Endometrial microvascular endothelial cells (primary cell): ENCODE measurements around the gene PARD3. TPM values are rescaled to one million over a fixed set of nuclear protein-coding genes. Genes with fewer than 3 reads are reported as not detected.
"Not testable (repeated sequence)": the region's sequence is repeated elsewhere in the genome, so short reads cannot be mapped to it uniquely, and the experiment has no call there.

Experiments
- in situ Hi-C: cut with HindIII; loops from 2 replicates; pipeline ENCODE4 v1.10.0; 2017; ENCODE audit warnings: low sequenced_read_pairs, low pct_unique_long_range_greater_than_20kb; ENCODE audit errors: inconsistent ontology term
- total RNA-seq: library from RNA; depleted of rRNA; stranded (reverse); fragments of >200 nt; gene quantifications from one replicate; pipeline ENCODE4 v1.2.3, GENCODE V29; 2015; ENCODE audit errors: inconsistent ontology term

The PARD3 gene
- total RNA-seq, 1 donor from 2014 or later, result 21.5 TPM

- in situ Hi-C loops, result no loop called here
Observed at GRCh38 chr10:34389801-34390200, 425.3 kb downstream of the PARD3 start.

- in situ Hi-C loops, result no loop called here
Observed at GRCh38 chr10:34386921-34387320, 428.2 kb downstream of the PARD3 start.

GRCh38 chr10:34384372-34384771 lies 430.7 kb downstream of the PARD3 start:
- in situ Hi-C loops, result no loop called here

GRCh38 chr10:34382626-34383025 lies 432.5 kb downstream of the PARD3 start:
- in situ Hi-C loops, result no loop called here

GRCh38 chr10:34380856-34381255 lies 434.2 kb downstream of the PARD3 start:
- in situ Hi-C loops, result no loop called here

GRCh38 chr10:34378297-34378696 lies 436.8 kb downstream of the PARD3 start:
- in situ Hi-C loops, result no loop called here

- in situ Hi-C loops, result no loop called here
Observed at GRCh38 chr10:34377833-34378232, 437.3 kb downstream of the PARD3 start.

- in situ Hi-C loops, result no loop called here
Observed at GRCh38 chr10:34374356-34375045, 440.6 kb downstream of the PARD3 start.

GRCh38 chr10:34373211-34373610 lies 441.9 kb downstream of the PARD3 start:
- in situ Hi-C loops, result no loop called here

- in situ Hi-C loops, result no loop called here
Observed at GRCh38 chr10:34372509-34372908, 442.6 kb downstream of the PARD3 start.

GRCh38 chr10:34370126-34370525 lies 445.0 kb downstream of the PARD3 start:
- in situ Hi-C loops, result no loop called here

GRCh38 chr10:34369120-34369519 lies 446.0 kb downstream of the PARD3 start:
- in situ Hi-C loops, result no loop called here

GRCh38 chr10:34364253-34365037 lies 450.7 kb downstream of the PARD3 start:
- in situ Hi-C loops, result no loop called here

GRCh38 chr10:34360984-34361383 lies 454.1 kb downstream of the PARD3 start:
- in situ Hi-C loops, result no loop called here

- in situ Hi-C loops, result no loop called here
Observed at GRCh38 chr10:34359435-34359813, 455.7 kb downstream of the PARD3 start.

GRCh38 chr10:34358729-34359434 lies 456.2 kb downstream of the PARD3 start:
- in situ Hi-C loops, result no loop called here

GRCh38 chr10:34356463-34356862 lies 458.6 kb downstream of the PARD3 start:
- in situ Hi-C loops, result no loop called here

GRCh38 chr10:34353530-34353929 lies 461.6 kb downstream of the PARD3 start:
- in situ Hi-C loops, result not testable (repeated sequence)

- in situ Hi-C loops, result not testable (repeated sequence)
Observed at GRCh38 chr10:34352599-34353204, 462.4 kb downstream of the PARD3 start.
